GM19035 (cell line): Measurements from ENCODE around the gene EFCAB8.
A peak's percentile ranks its signal among the peaks of the same experiment; 100 is the strongest.

Source experiments
- ATAC-seq: cut with Tn5 transposase; IDR thresholded peaks from one replicate; pipeline ENCODE4 v1.9.1; 2021; ENCODE audit not compliant: unreplicated experiment

EFCAB8 gene, protein sequence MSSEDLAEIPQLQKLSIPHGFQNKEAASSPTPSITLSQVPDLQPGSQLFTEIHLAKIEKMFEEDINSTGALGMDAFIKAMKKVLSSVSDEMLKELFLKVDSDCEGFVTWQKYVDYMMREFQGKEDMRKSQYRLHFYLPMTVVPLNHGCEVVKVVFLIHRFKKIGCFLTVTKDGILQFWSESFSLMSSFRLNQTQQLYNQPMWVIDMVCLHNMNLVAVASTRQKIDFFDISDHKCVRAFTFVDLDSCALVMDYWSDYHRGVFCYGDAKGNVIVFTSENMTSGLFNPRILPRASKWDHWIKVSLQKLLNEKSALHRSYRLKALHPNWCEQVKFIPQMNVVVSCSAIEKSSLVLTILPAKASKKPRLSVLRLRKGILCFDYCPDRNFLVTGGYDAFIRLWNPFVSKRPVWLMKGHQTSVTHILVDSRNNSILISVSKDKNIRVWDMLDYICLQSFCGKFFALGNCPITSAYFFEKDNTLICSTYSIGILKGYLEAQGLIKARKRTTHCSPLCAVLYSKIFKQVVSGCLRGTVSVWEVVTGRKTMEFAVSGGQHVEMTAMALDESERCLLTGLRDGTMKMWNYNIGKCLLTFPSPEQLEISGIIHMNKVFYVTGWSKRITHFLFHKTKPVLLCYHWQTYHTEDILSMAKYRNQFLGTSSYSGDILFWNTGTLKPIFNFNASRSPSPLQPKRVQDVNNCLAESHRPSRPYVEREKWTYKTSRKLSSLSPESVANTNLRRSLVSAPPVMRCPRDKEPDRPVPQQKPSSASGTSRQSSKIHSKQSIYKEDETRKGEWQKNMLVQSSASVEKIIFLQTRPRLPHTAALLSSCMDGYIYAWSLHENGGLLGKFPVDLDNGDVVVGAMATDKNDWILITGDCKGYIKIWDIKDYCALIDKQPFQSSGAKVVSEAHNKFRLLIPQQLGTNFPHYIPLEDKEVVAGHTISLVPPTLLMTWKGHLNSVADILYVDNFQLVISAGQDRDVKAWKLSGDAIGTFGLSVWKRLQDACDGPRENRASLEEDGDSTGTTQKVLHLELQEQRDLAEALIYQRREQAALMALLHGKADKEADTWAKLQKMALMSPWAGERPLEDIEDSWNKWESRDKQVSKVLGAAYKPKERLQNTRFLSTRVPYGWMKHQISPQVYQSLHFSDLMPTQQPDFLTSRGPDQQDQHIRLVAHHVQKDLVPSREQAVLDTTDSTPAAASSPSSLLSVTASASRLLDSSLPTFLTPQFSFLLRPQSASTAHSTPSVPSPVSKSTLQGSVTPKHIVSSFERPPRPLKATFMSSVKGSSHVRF

DNA sequence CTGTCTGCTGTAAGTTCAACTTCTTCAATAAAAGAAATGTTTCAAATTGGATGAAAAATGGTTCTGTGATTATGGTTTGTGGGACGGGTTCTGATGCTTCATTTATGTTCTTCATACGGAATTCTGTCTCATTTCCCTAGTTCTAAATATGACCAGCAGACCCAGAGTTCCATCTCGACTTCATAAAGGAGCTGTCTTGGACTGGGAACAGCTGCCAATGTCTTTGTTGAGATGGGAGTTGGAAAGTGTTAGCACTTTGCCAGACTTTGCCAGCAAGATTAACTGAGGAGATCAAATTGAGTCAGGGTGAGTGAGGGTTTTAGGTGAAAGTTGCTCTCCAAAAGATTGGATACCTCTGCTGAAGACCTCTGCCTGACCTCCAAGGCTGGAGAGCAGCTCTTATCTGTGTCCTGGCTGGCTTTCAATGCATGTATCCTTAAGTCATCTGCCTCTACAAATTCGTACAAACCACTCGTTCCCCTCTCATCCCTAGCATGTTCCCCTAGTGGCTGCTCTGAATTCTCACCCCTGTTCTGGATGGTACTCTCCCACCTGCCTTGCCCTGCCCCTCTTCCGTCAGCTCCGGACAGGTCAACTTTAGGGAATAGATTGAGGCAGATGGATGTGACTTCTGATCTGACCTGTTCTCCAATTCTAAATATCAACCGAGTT lies at the start of gene EFCAB8:
Gene EFCAB8, plus strand, starts transcription at position 223 of the 672 bp plus-strand sequence. CDS start 4,870 bp downstream, outside the sequence.
- no peak for ATAC-seq

DNA sequence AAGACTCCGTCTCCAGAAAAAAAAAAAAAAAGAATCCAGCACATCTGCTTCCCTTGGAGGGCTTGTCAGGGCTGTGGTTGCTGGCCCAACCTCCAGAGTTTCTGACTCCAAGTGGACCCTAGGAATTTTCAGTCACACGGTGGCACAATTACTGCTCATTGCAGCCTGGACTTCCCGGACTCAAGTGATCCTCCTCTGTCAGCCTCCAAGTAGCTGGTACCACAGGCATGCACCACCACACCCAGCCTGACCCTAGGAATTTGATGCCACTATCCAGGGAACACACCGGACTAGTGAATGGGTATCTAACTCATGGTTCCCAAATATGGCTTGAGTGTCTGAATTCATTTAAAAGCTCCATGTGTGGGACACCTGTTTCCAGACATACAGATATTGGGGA lies 48.8 kb upstream of the EFCAB8 start:
- no peak for ATAC-seq

DNA sequence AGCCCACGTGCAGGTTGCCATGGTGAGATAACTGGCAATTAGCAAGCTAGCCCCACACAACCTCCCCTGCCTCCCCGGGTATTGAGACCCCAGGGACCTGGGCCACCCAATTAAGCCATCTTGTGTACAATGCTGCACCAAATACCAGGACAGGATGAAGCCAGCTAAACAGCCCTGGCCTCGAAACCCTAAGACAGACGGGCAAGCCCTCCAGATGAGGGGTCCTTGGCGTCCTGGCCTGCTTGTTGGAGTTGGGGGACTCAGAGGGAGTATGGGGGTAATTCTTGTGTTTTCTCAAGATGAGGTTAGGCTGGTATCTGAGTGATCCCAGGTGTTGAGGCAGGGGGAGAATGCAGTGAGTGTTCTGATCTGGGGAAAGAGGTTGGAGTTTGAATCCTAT lies 47.8 kb upstream of the EFCAB8 start:
- no peak for ATAC-seq

DNA sequence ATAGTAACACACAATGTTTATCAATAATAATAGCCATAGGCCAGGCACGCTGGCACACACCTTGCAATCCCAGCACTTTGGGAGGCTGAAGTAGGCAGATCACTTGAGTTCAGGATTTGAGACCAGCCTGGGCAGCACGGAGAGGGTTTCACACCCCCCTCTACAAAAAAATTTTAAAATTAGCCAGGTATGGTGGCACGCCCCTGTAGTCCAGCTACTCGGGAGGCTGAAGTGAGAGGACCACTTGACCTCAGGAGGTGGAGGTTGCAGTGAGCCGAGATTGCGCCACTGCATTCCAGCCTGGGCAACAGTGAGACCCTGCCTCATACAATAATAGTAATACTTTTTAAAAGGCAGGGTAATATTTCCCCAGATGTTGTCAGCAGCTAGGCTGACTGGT lies 46.8 kb upstream of the EFCAB8 start:
- ATAC-seq = no peak

DNA sequence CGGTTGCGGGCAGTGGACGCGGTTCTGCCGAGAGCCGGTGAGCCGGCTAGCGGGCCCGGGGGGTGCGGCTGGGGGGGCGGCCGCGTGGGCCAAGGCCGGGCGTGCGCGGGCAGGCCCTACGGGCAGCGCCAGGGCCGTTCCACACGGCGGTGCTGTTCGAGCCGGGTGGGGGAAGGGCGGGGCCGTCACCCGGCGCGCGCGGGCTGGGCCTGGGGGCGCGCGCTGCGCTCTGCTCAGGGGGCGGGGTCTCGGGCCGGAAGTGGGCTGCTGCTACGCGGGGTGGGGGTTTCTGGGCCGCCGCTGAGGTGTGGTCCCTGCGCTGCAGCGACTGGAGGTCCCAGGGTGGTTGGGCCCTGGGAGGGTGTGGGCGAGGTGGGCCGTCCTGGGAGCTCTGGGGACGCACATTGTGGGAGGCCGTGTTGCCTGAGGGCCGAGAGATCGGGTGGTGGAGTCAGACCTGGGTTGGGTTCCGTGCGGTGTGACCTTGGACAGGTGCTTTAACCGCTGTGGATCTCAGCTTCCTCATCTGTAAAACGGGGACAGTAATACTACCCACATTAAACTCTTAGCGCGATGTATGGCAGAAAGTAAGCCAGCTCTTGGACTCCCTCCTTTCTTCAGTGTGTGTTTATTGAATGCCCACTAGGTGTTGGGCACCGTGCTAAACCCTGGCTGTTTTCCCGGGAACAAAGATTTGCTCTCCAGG lies 38.6 kb upstream of the EFCAB8 start:
- ATAC-seq = peak; percentile 66

DNA sequence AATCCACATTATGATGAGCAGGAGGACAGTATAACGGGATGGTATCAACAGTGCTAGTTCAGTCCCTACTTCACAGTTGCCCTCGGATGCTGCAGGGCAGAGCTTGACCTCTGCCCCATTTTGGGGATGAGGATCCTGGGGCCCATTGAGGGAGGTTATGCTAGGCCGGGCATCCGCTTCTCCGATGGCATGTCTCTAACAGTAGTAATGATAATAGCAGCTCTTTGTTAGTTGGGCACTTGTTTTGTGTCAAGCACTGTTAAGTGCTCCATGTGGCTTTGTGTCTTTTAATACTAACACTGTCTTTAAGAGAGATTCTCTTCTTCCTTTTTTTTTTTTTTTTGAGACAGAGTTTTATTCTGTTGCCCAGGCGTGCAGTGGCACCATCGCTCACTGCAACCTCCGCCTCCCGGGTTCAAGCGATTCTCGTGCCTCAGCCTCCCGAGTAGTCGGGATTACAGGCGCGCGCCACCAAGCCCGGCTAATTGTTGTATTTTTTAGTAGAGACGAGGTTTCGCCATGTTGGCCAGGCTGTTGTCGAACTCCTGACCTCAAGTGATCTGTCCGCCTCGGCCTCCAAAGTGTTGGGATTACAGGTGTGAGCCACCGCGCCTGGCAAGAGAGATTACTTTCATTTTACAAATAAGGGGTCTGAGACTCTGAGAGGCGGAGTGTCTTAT lies 37.9 kb upstream of the EFCAB8 start:
- ATAC-seq = no peak

DNA sequence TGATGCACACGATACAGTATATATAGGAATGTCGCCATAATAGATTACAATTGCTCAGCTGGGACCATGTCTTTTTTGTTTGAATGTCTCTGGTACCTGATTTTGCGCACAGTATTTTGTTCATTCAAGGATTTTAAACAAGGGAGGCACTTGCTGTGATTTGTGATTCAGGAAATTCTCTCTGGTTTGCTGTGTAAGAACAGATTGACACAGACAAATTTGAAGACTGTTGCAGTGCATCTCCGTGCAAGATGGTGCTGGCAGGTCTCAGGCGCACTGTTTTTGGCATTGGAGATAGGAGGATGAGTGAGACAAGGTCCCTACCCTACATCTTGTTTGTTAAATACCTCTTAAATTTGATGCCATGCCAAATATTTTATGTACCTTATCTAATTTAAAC lies 36.5 kb upstream of the EFCAB8 start:
- ATAC-seq = no peak

DNA sequence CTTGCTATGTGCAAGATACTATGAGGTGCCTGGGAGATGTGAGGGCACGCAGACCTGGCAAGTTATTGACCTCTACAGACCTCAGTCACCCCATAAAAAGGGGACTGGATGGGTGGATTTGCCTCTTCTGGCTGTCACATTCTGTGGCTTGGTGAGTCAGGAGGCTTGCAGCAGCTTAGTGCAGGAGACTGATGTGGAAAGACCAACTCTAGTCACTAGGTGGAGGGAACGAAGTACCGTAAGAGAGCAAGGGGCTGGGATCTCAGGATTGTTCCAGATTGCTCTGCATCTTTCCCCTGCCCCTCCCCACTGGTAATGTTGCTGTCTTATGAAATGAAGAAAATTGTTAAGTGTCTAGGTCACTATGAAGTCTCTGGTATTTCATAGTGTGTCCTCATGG lies 35.6 kb upstream of the EFCAB8 start:
- no peak for ATAC-seq

DNA sequence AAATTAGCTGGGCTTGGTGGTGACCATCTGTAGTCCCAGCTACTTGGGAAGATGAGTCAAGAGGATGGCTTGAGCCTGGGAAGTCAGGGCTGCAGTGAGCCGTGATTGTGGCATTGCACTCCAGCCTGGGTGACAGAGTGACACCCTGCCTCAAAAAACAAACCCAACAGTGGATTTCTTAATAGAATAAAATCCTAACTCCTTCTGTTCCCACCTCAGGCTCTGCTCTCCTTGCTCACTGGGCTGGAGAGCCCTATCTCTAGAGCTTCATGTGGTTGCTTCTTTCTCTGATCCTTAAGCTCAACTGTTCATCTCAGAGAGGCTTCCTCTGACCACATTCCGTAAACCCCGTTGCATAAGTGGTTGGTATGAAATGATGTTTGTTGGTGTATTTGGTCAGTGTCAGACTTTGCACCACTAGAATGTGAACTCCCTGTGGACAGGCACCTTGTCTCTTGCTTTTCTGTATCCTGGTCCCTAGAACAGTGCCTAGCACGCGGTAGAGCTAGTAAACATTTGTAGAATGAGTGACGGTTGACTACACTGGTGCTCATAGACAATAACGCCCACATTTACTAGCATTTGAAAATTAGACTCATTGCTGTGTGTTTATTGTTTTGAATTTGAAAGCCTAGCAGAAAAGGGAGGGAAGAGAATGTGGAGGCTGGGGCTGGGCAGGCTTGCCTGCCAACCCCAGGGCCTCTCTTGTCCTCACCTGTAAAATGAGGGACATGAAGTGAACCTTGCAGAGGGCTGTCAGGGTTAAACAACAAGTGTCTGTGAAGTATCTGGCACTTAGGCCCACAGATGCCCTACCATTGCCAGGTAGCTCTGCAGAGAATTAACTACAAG lies 34.8 kb upstream of the EFCAB8 start:
- no peak for ATAC-seq

DNA sequence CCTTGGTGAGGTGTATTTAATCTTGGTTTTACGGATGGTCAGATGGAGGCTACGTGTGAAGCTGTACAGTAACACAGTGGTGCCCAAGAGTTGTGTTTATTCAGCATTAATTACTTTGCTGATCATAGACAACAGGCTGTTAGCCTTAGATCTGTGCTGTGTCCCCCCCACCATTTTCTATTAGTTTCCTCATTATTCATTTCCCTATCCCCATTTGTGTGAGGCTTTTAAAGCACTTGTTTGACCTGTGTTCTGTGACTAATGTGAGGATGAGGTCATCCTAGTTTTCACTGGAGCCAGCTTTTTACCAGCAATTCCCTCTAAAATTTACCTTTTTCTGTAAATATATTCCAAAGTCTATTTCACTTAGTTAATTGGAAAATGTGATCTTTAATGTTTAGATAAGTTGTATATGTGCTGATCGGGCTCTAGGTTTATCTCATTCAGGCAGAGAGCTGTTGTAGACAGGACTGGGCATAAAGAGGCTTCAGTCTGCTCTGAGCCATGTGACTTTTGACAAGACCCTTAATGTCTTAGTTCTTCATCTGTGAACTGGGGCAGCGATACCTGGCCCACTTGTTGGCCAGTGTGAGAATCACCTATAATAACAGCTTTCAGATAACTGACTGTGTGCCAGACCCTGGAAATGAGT lies 30.6 kb upstream of the EFCAB8 start:
- no peak for ATAC-seq

DNA sequence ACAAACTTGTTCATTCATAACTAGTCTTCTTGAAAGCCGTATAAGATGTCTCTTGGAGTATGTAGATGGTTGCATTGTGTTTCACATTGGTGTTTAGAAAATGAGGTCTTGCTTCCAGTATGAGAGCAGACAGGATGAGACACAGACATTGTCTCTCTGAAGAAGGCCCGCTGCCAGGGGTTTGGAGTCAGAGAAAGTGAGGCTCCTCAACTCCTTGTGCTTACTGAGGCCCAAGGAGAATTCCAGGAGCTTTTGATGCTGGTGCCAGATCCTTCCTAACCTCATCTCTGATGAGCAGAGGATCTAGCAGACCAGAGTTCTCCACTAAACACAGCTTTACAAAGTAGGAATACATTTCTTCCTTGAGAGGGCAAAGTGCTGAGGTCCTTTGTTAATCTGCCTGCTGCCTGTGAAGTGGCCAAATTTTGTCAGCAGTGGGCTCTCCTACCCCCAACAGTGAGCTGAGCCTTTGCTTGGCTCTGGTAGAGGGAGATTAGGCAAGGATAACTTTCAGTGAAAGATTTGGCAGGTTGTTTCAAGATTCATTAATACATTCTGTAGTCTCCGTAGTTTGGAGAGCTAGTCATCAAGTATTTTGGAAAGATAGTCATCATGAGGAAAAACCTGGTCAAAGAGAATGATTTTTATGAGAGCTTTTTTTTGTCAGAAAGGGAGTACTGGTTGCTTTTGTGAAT lies 29.3 kb upstream of the EFCAB8 start:
- ATAC-seq = no peak

DNA sequence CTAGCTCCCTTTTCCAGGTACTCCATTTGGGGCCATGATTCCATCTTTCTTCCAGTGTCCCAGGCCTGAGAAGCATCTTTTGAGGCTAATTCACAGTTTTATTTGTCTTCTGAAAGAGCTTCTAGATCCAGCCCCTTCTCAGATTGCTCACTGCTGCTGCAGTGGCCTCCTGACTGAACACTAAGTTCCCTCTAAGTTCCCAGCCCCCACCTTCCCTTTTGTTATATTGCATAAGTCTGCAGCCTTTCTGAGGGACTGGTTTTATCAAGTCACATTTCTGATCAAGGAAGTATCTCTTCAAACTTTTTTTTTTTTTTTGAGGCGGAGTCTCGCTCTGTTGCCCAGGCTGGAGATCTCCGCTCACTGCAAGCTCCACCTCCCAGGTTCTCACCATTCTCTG lies 28.3 kb upstream of the EFCAB8 start:
- ATAC-seq = no peak

DNA sequence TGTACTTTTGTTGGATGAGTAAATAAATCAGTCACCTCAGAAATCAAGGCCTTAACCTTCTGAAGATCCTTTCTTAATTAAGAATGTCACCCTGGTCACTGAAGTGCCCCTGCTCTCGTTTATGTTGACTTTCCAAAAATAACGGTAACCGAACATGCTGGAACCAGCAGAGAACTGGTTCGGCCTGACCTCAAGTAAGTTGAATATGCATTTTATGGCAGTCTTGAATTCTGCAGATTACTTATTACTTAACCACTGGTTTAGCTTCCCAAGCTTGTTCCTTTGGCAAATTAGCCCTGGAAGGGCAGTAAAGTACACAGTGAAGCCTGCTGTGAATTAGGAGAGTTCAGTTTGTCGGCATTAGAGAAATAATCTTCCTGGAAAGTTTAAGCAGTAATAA lies 26.7 kb upstream of the EFCAB8 start:
- no peak for ATAC-seq

DNA sequence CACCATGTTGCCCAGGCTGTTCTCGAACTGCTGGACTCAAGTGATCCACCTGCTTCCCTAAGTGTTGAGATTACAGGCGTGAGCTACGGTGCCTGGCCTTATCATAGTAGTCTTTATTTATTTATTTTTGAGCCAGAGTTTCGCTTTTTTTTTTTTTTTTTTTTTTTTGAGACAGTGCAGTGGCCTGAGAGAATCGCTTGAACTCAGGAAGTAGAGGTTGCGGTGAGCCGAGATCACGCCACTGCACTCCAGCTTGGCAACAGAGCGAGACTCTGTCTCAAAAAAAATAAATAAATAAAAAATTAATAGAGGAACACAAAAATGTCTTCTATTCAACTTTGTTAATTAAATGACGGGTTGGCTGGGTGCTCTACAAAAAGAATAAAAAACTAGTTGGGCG lies 26.1 kb upstream of the EFCAB8 start:
- ATAC-seq = no peak

DNA sequence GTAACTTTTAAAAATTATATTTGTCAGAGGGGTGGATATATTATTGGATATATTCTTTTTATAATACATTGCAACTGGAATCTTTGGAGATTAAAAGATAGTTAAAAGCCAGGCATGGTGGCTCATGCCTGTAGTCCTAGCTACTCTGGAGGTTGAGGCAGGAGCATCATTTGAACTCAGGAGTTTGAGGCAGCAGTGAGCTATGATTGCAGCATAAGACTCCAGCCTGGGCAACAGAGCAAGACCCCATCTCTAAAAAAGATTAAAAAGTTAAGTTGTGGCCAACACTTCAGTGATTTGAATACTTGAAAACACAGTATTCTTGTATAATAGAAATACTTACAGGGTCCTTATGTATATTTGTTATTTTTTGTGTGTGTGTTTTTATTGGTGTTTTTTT lies 23.8 kb upstream of the EFCAB8 start:
- ATAC-seq = no peak

DNA sequence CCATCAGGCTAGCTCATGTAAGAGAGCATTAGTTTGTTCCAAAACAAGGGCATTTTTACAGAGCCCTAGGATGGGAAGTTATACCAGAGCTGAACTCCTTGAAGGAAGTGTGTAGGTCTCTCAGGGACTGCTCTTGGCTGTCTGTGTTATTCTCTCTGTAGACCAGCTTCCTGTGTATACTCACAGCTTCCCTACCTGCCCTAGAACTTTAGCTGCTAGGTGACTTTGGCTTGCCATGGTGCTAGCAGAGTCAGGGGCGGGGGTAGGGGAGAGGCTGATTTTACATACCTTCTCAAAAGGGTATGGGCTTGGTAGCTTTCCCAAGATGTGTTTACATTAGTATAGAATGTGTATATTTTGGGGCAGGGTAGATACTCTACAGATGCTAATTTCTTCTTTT lies 21.6 kb upstream of the EFCAB8 start:
- ATAC-seq = no peak

DNA sequence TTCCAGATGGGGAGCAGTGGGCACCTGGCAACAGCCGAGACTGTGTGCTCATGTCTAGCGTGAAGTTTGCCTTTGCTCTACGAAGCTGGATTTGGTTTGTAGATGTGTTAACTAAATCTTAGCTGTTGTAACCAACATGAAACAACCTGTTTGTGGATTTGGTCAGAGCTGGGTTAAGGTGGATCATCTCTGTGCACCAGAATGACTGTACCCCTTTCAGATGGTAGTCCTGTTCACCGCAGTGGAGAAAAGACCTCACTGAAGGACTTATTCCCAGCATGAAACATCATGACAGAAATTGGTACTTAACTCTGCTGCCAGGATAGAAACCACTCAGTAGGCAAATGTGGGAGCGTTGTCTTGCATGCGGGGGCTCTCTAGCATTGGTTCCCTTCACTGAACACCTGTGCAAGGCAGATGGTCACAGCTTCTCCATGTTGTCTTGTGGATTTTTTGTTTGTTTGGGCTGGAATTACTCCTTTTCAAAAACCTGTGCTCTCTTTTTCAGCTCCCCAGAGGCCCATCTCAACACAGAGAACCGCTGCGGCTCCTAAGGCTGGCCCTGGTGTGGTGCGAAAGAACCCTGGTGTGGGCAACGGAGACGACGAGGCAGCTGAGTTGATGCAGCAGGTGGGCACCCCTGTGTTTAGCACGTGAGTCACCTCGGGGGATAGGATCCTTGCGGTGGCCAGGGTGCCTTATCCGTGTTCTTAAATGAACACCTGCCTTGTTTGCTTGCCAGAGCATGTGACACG lies 19.3 kb upstream of the EFCAB8 start:
- no peak for ATAC-seq
